HL-60/S4 treated with retinoic acid at 250 ng/mL for 4 days and 3 days (cell line): ENCODE data around the gene ZMIZ2.
"Not testable (repeated sequence)": the region's sequence is repeated elsewhere in the genome, so short reads cannot be mapped to it uniquely, and the experiment has no call there.

Experiments
- in situ Hi-C: fragments of 300-500 bp; cut with MboI; formaldehyde crosslinking; loops from 2 replicates; pipeline ENCODE4 v1.7.0; 2022; ENCODE audit warnings: low sequenced_read_pairs

ZMIZ2 gene

GRCh38 chr7:44798649-44799305 lies 50.1 kb downstream of the ZMIZ2 start:
- in situ Hi-C loops: no loop called here

GRCh38 chr7:44799939-44800338 lies 51.3 kb downstream of the ZMIZ2 start:
- in situ Hi-C loops: no loop called here

DNA sequence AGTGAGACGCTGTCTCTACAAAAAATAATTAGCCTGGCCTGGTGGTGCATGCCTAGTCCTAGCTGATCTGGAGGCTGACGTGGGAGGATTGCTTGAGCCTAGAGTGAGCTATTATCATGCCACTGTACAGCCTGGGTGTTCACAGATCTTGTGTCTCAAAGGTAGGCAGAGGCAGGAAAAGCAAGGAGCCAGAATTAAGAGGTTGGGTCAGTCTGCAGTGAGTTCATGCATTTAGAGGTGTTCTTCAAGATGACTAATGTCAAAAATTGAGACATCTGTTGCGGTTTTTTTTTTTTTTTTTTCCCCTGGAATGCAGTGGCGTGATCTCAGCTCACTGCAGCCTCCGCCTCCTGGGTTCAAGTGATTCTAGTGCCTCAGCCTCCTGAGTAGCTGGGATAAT lies 53.2 kb downstream of the ZMIZ2 start:
- in situ Hi-C loops: no loop called here

- in situ Hi-C loops: no loop called here
Measured at GRCh38 chr7:44802418-44803025, 53.9 kb downstream of the ZMIZ2 start.

DNA sequence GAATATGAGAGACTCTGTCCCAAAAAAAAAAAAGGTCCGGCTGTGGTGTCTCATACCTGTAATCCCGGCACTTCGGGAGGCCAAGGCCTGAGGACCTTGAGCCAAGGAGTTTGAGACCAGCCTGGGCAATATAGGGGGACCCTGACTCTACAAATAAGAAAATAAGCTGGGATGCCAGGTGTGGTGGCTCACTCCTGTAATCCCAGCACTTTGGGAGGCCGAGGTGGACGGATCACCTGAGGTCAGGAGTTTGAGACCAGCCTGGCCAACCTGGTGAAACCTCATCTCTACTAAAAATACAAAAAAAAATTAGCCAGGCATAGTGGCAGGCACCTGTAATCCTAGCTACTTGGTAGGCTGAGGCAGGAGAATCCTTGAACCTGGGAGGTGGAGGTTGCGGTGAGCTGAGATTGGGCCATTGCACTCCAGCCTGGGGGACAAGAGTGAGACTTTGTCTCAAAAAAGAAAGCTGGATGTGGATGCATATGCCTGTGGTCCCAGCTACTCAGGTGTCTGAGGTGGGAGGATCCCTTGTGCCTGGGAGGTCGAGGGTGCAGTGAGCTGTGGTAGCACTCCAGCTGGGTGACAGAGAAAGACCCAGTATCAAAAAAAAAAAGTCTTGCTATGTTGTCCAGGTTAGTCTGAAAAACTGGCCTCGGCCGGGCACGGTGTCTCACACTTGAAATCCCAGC lies 55.3 kb downstream of the ZMIZ2 start:
- in situ Hi-C loops: not testable (repeated sequence)

- in situ Hi-C loops: no loop called here
Measured at GRCh38 chr7:44805950-44806349, 57.3 kb downstream of the ZMIZ2 start.

GRCh38 chr7:44808914-44809393 lies 60.3 kb downstream of the ZMIZ2 start:
- in situ Hi-C loops: no loop called here

- in situ Hi-C loops: no loop called here
Measured at GRCh38 chr7:44811093-44811492, 62.4 kb downstream of the ZMIZ2 start.

- in situ Hi-C loops: no loop called here
Measured at GRCh38 chr7:44811571-44811970, 62.9 kb downstream of the ZMIZ2 start.

- in situ Hi-C loops: no loop called here
Measured at GRCh38 chr7:44814919-44815318, 66.3 kb downstream of the ZMIZ2 start.

DNA sequence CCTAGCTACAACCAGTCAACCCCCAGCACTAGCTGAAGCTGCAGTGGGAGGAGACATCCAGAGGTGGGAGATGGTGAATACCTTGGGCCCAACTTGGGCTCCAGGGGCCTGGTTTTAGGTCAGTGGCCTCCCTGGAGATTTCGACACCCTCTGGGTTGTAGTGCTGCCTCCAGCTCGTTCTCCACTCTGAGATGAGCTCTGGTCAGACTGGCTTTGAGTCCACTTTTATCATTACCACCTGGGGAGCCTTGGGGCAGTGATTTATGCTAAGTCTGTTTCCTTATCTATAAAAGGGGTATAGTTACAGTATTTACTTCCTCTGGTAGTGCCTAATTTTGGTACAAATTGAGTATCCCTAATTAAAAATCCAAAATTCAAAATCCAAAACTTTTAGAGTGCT lies 70.6 kb downstream of the ZMIZ2 start:
- in situ Hi-C loops: no loop called here
